Activated naive CD4-positive, alpha-beta T cell treated with anti-CD3 and anti-CD28 coated beads, Interleukin-2, amount 50 U/mL, for 24 hours (primary cell): ENCODE measurements around the gene KPTN.
"Not testable (repeated sequence)": the region's sequence is repeated elsewhere in the genome, so short reads cannot be mapped to it uniquely, and the experiment has no call there.

Experiments
- H3K27ac Mint-ChIP-seq: one replicate; pipeline ENCODE4 v1.8.0; 2021; ENCODE audit warnings: mild to moderate bottlenecking, mixed read lengths
- H3K27me3 Mint-ChIP-seq: one replicate; pipeline ENCODE4 v1.8.0; 2021; ENCODE audit warnings: mixed read lengths
- H3K36me3 Mint-ChIP-seq: one replicate; pipeline ENCODE4 v1.8.0; 2021; ENCODE audit warnings: mixed read lengths
- H3K4me1 Mint-ChIP-seq: one replicate; pipeline ENCODE4 v1.8.0; 2021; ENCODE audit warnings: mixed read lengths
- H3K4me3 Mint-ChIP-seq: one replicate; pipeline ENCODE4 v1.8.0; 2021; ENCODE audit warnings: mild to moderate bottlenecking, mixed read lengths
- H3K9me3 Mint-ChIP-seq: one replicate; pipeline ENCODE4 v1.8.0; 2021; ENCODE audit warnings: mixed read lengths

Gene KPTN

GRCh38 chr19:47487551-47488515 lies 3.8 kb upstream of the KPTN start:
- Mint-ChIP-seq H3K36me3 (no peaks in the 10 kb centered on the region), H3K4me1 (peaks cover 35% of the 10 kb centered on the region), H3K27ac (no peak overlapping the region), H3K4me3 (no peak overlapping the region), H3K27me3 (no peaks in the 10 kb centered on the region), H3K9me3 (no peaks in the 10 kb centered on the region)

- H3K4me1 Mint-ChIP-seq, result peaks cover 35% of the 10 kb centered on the region
- no peak overlapping the region for H3K4me3 Mint-ChIP-seq
- H3K9me3 Mint-ChIP-seq, result no peaks in the 10 kb centered on the region
- no peaks in the 10 kb centered on the region for H3K27me3 Mint-ChIP-seq
- no peaks in the 10 kb centered on the region for H3K36me3 Mint-ChIP-seq
- H3K27ac Mint-ChIP-seq, result peak overlapping the region; percentile 41
These were observed 2.9 kb upstream of the KPTN start for GRCh38 chr19:47486900-47487299.

- H3K4me3 Mint-ChIP-seq, H3K27me3 Mint-ChIP-seq, H3K36me3 Mint-ChIP-seq, H3K9me3 Mint-ChIP-seq: not testable (repeated sequence)
- Mint-ChIP-seq H3K4me1 (peaks cover 35% of the 10 kb centered on the region), H3K27ac (peak overlapping the region; percentile 12)
These were observed 2.2 kb upstream of the KPTN start for GRCh38 chr19:47486220-47486619.

- no peaks in the 10 kb centered on the region for H3K36me3 Mint-ChIP-seq
- H3K27me3 Mint-ChIP-seq, result no peaks in the 10 kb centered on the region
These were observed 1.2 kb upstream of the KPTN start for GRCh38 chr19:47485210-47485609.

GRCh38 chr19:47483200-47483599 lies 819 bp downstream of the KPTN start:
- peak overlapping the region; percentile 33 for H3K4me3 Mint-ChIP-seq
- H3K27me3 Mint-ChIP-seq, result no peaks in the 10 kb centered on the region
- no peaks in the 10 kb centered on the region for H3K36me3 Mint-ChIP-seq
- no peaks in the 10 kb centered on the region for H3K9me3 Mint-ChIP-seq
- H3K4me1 Mint-ChIP-seq, result peaks cover 35% of the 10 kb centered on the region
- peak overlapping the region; percentile 99 for H3K27ac Mint-ChIP-seq

More at GRCh38 chr19:47485210-47485609, 1.2 kb upstream of the KPTN start:
- peak overlapping the region; percentile 99 for H3K4me3 Mint-ChIP-seq
- H3K9me3 Mint-ChIP-seq, result no peaks in the 10 kb centered on the region
- H3K4me1 Mint-ChIP-seq, result peaks cover 35% of the 10 kb centered on the region
- peak overlapping the region; percentile 91 for H3K27ac Mint-ChIP-seq

- Mint-ChIP-seq H3K4me1 (peaks cover 24% of the 10 kb centered on the region), H3K9me3 (no peaks in the 10 kb centered on the region), H3K27me3 (no peaks in the 10 kb centered on the region), H3K4me3 (peak overlapping the region; percentile 23), H3K36me3 (no peaks in the 10 kb centered on the region), H3K27ac (no peak overlapping the region)
These were observed 2.5 kb downstream of the KPTN start for GRCh38 chr19:47481460-47482052.

- peaks cover 18% of the 10 kb centered on the region for H3K4me1 Mint-ChIP-seq
- no peak overlapping the region for H3K4me3 Mint-ChIP-seq
- peak overlapping the region; percentile 51 for H3K27ac Mint-ChIP-seq
- no peaks in the 10 kb centered on the region for H3K9me3 Mint-ChIP-seq
- H3K36me3 Mint-ChIP-seq, result no peaks in the 10 kb centered on the region
- no peaks in the 10 kb centered on the region for H3K27me3 Mint-ChIP-seq
These were observed 3.4 kb downstream of the KPTN start for GRCh38 chr19:47480658-47481057.

GRCh38 chr19:47479701-47480503 lies 4.1 kb downstream of the KPTN start:
- Mint-ChIP-seq H3K36me3 (no peaks in the 10 kb centered on the region), H3K4me1 (peaks cover 11% of the 10 kb centered on the region), H3K27me3 (no peaks in the 10 kb centered on the region), H3K4me3 (no peak overlapping the region), H3K27ac (no peak overlapping the region), H3K9me3 (no peaks in the 10 kb centered on the region)

- no peaks in the 10 kb centered on the region for H3K9me3 Mint-ChIP-seq
- H3K4me1 Mint-ChIP-seq, result peaks cover 7% of the 10 kb centered on the region
- H3K27ac Mint-ChIP-seq, result no peak overlapping the region
- H3K36me3 Mint-ChIP-seq, result no peaks in the 10 kb centered on the region
- no peak overlapping the region for H3K4me3 Mint-ChIP-seq
- peaks cover 10% of the 10 kb centered on the region for H3K27me3 Mint-ChIP-seq
These were observed 7.5 kb downstream of the KPTN start for GRCh38 chr19:47476438-47476972.

GRCh38 chr19:47475465-47475864 lies 8.6 kb downstream of the KPTN start:
- Mint-ChIP-seq H3K27ac (no peak overlapping the region), H3K36me3 (no peaks in the 10 kb centered on the region), H3K4me1 (peaks cover 17% of the 10 kb centered on the region), H3K4me3 (no peak overlapping the region), H3K9me3 (no peaks in the 10 kb centered on the region), H3K27me3 (peaks cover 18% of the 10 kb centered on the region)

GRCh38 chr19:47473336-47473735 lies 10.7 kb downstream of the KPTN start:
- Mint-ChIP-seq H3K9me3 (no peaks in the 10 kb centered on the region), H3K36me3 (no peaks in the 10 kb centered on the region), H3K27me3 (peaks cover 29% of the 10 kb centered on the region)

GRCh38 chr19:47471733-47472457 lies 12.1 kb downstream of the KPTN start, which contains the start of gene SLC8A2:
SLC8A2 (minus strand) TSS chr19:47471893; CDS start chr19:47466403, 5,490 bp downstream.
- H3K27ac Mint-ChIP-seq, result no peak within 1 kb of the TSS
- no peaks in the 10 kb centered on the region for H3K9me3 Mint-ChIP-seq

More at GRCh38 chr19:47473336-47473735, 10.7 kb downstream of the KPTN start:
- no peak overlapping the region for H3K4me3 Mint-ChIP-seq
- H3K27ac Mint-ChIP-seq, result no peak overlapping the region
- H3K4me1 Mint-ChIP-seq, result peaks cover 23% of the 10 kb centered on the region

GRCh38 chr19:47471381-47471732 lies 12.7 kb downstream of the KPTN start:
- Mint-ChIP-seq H3K27ac (no peak overlapping the region), H3K27me3 (peaks cover 32% of the 10 kb centered on the region), H3K9me3 (no peaks in the 10 kb centered on the region), H3K4me1 (peaks cover 25% of the 10 kb centered on the region), H3K4me3 (peak overlapping the region; percentile 57), H3K36me3 (no peaks in the 10 kb centered on the region)

More at GRCh38 chr19:47471733-47472457, 12.1 kb downstream of the KPTN start, which contains the start of gene SLC8A2:
- H3K27me3 Mint-ChIP-seq, result peaks cover 32% of the 10 kb centered on the region
- H3K4me3 Mint-ChIP-seq, result peak within 1 kb of the TSS; percentile 68
- H3K36me3 Mint-ChIP-seq, result no peaks in the 10 kb centered on the region
- H3K4me1 Mint-ChIP-seq, result peaks cover 25% of the 10 kb centered on the region

GRCh38 chr19:47470447-47471195 lies 13.4 kb downstream of the KPTN start:
- Mint-ChIP-seq H3K27me3 (peaks cover 32% of the 10 kb centered on the region), H3K36me3 (no peaks in the 10 kb centered on the region), H3K4me1 (peaks cover 25% of the 10 kb centered on the region), H3K4me3 (peak overlapping the region; percentile 57), H3K9me3 (no peaks in the 10 kb centered on the region), H3K27ac (no peak overlapping the region)
